Measurements from ENCODE around the gene INTS15. TPM values are rescaled to one million over a fixed set of nuclear protein-coding genes. Genes with fewer than 3 reads are reported as not detected.

INTS15 gene
- total RNA-seq, 2 donors from 2014 or later, result 34.4 to 38.0 TPM

GRCh38 chr7:6612819-6613218 lies 23.0 kb downstream of the INTS15 start:
- Mint-ChIP-seq H3K27ac (no peak overlapping the region), H3K27me3 (ENCODE audit: insufficient read depth) (peaks cover 4% of the 10 kb centered on the region), H3K4me1 (peaks cover 15% of the 10 kb centered on the region), H3K9me3 (no peaks in the 10 kb centered on the region), H3K4me3 (no peak overlapping the region), H3K36me3 (ENCODE audit: low read depth) (peaks cover 17% of the 10 kb centered on the region)
- no peak for TF ChIP-seq CTCF (conservative IDR thresholded peaks at IDR 0.05)
- 91 to 100% methylated on average over 5 to 7 of the region's 7 CpGs for WGBS, 2 experiments (ENCODE audit: insufficient coverage in 1 of 2, insufficient read length in 1 of 2)
- H3K27ac ChIP-seq (ENCODE audit: low read depth, low read length), result no peak overlapping the region
- H3K27me3 ChIP-seq (ENCODE audit: control insufficient read depth, insufficient read depth, low read length, poor library complexity, severe bottlenecking), result no peaks in the 10 kb centered on the region
- no peaks in the 10 kb centered on the region for H3K9me3 ChIP-seq (ENCODE audit: control insufficient read depth, low read length)
- peaks cover 7% of the 10 kb centered on the region for H3K4me1 ChIP-seq (ENCODE audit: control insufficient read depth, insufficient read depth, low read length)
- no peak overlapping the region for H3K4me3 ChIP-seq (ENCODE audit: low read length)
- DNase-seq, result no peak
- no peak overlapping the region for H3K9ac ChIP-seq (ENCODE audit: extremely low read depth, low read length, poor library complexity, severe bottlenecking)
- no peaks in the 10 kb centered on the region for H3K36me3 ChIP-seq (ENCODE audit: control insufficient read depth, insufficient read depth, low read length)

GRCh38 chr7:6613706-6614105 lies 23.9 kb downstream of the INTS15 start:
- peak overlapping the region; percentile 79 for H3K27ac Mint-ChIP-seq
- no peaks in the 10 kb centered on the region for H3K9me3 ChIP-seq (ENCODE audit: control insufficient read depth, low read length)
- TF ChIP-seq CTCF (conservative IDR thresholded peaks at IDR 0.05), result no peak
- peaks cover 7% of the 10 kb centered on the region for H3K4me1 ChIP-seq (ENCODE audit: control insufficient read depth, insufficient read depth, low read length)
- peak overlapping the region; percentile 16 for H3K4me3 Mint-ChIP-seq
- no peak overlapping the region for H3K4me3 ChIP-seq (ENCODE audit: low read length)
- H3K27ac ChIP-seq (ENCODE audit: low read depth, low read length), result no peak overlapping the region
- peaks cover 3% of the 10 kb centered on the region for H3K36me3 ChIP-seq (ENCODE audit: control insufficient read depth, insufficient read depth, low read length)
- H3K27me3 Mint-ChIP-seq (ENCODE audit: insufficient read depth), result peaks cover 4% of the 10 kb centered on the region
- no peak for DNase-seq
- H3K9ac ChIP-seq (ENCODE audit: extremely low read depth, low read length, poor library complexity, severe bottlenecking), result no peak overlapping the region
- peaks cover 15% of the 10 kb centered on the region for H3K4me1 Mint-ChIP-seq
- WGBS, 2 experiments (ENCODE audit: insufficient coverage in 1 of 2, insufficient read length in 1 of 2), result 52 to 84% methylated on average over 2 of the region's 2 CpGs
- no peaks in the 10 kb centered on the region for H3K27me3 ChIP-seq (ENCODE audit: control insufficient read depth, insufficient read depth, low read length, poor library complexity, severe bottlenecking)
- H3K36me3 Mint-ChIP-seq (ENCODE audit: low read depth), result peaks cover 21% of the 10 kb centered on the region
- H3K9me3 Mint-ChIP-seq, result no peaks in the 10 kb centered on the region

GRCh38 chr7:6614953-6615722 lies 25.3 kb downstream of the INTS15 start, which contains the start of gene ZNF853:
Gene ZNF853 (plus strand): TSS chr7:6615610. CDS start chr7:6616175, 565 bp downstream.
- Mint-ChIP-seq H3K9me3 (no peaks in the 10 kb centered on the region), H3K27me3 (ENCODE audit: insufficient read depth) (peaks cover 4% of the 10 kb centered on the region), H3K4me1 (peaks cover 15% of the 10 kb centered on the region), H3K36me3 (ENCODE audit: low read depth) (peaks cover 31% of the 10 kb centered on the region), H3K4me3 (peak within 1 kb of the TSS; percentile 63), H3K27ac (peak within 1 kb of the TSS; percentile 85)
- Histone ChIP-seq H3K9ac (ENCODE audit: extremely low read depth, low read length, poor library complexity, severe bottlenecking) (peak within 1 kb of the TSS; percentile 41), H3K27me3 (ENCODE audit: control insufficient read depth, insufficient read depth, low read length, poor library complexity, severe bottlenecking) (no peaks in the 10 kb centered on the region), H3K27ac (ENCODE audit: low read depth, low read length) (no peak within 1 kb of the TSS), H3K9me3 (ENCODE audit: control insufficient read depth, low read length) (no peaks in the 10 kb centered on the region), H3K4me3 (ENCODE audit: low read length) (peak within 1 kb of the TSS; percentile 80), H3K36me3 (ENCODE audit: control insufficient read depth, insufficient read depth, low read length) (peaks cover 9% of the 10 kb centered on the region), H3K4me1 (ENCODE audit: control insufficient read depth, insufficient read depth, low read length) (peaks cover 7% of the 10 kb centered on the region)
- peak; percentile 33 for TF ChIP-seq CTCF (conservative IDR thresholded peaks at IDR 0.05)
- 1% methylated on average over 15 to 91 of the region's 91 CpGs for WGBS, 2 experiments (ENCODE audit: insufficient coverage in 1 of 2, insufficient read length in 1 of 2)
- DNase-seq, result peak; percentile 85
